Adrenal gland (tissue), 12 donors: ENCODE data around the gene ERBB2. TPM values are rescaled to one million over a fixed set of nuclear protein-coding genes. Genes with fewer than 3 reads are reported as not detected.

Experiments used
- DNase-seq, 7 donors: peaks; one replicate each; pipeline ENCODE4 v3.0.0-alpha.2; 2019 to 2020
- H3K27ac ChIP-seq, 5 donors: fragments of 200-600 bp; sonication (generic) in 4 of 5; 1 replicate in 3 of 5; 2 replicates in 2 of 5; pipeline versions ENCODE4 v1.5.1 to v1.8.0; 2016 to 2020; ENCODE audit warnings: mild to moderate bottlenecking in 1 of 5
- H3K27me3 ChIP-seq: fragments of 200-600 bp; 2 replicates; pipeline ENCODE4 v1.8.0; 2021
- H3K36me3 ChIP-seq, 2 donors: fragments of 200-600 bp; replicated peaks in 1 of 2; 1 replicate in 1 of 2; 2 replicates in 1 of 2; pipeline versions ENCODE4 v1.5.1 to v1.8.0; 2018 to 2022
- H3K4me1 ChIP-seq, 2 donors: fragments of 200-600 bp; replicated peaks in 1 of 2; 1 replicate in 1 of 2; 2 replicates in 1 of 2; pipeline versions ENCODE4 v1.5.1 to v1.8.0; 2018 to 2021
- H3K4me3 ChIP-seq, 4 donors: fragments of 200-600 bp; sonication (generic) in 3 of 4; one replicate each; pipeline ENCODE4 v1.5.1; 2016 to 2018
- H3K9me3 ChIP-seq, 3 donors: fragments of 200-600 bp; sonication (generic) in 1 of 3; replicated peaks in 1 of 3; 1 replicate in 2 of 3; 2 replicates in 1 of 3; pipeline versions ENCODE4 v1.5.1 to v1.8.0; 2016 to 2021
- POLR2A ChIP-seq, 2 donors: fragments of 450-650 bp; IDR thresholded peaks; one replicate each; pipeline ENCODE4 v1.6.1; 2017; ENCODE audit warnings: antibody characterized with exemption in 2 of 2, mild to moderate bottlenecking in 2 of 2, moderate library complexity in 1 of 2
- WGBS, 4 donors: extraction: QIAGEN DNeasy Blood & Tissue Kit in 2 of 4; methylation state at CpG; one replicate each; pipeline versions ENCODE4 v1.1.5 to v1.1.7; 2013 to 2017; 5-methylcytosine and 5-hydroxymethylcytosine counted together
- intact Hi-C, 2 donors: fragments of 100-400 bp; cut with DNase I; formaldehyde crosslinking; loops; one replicate each; pipeline versions ENCODE4 v1.14.1 to v1.15.0; 2022 to 2023
- polyA plus RNA-seq, 3 donors: library from polyadenylated mRNA; stranded (reverse); fragments of 200-250 nt in 2 of 3; fragments of 350-450 nt in 1 of 3; fragmentation: Illumina TruSeq in 1 of 3; extraction: RNeasy Lipid Tissue Mini Kit (QIAGEN cat#74804) in 1 of 3; gene quantifications; one replicate each; pipeline ENCODE4 v1.2.3, GENCODE V29; 2013 to 2014
- total RNA-seq, 9 donors: library from RNA; depleted of rRNA in 4 of 9; stranded (reverse); fragments of >200 nt in 4 of 9; fragments of 120-200 nt in 1 of 9; fragmentation: NEBNext Ultra II Directional in 1 of 9; extraction: Animal tissue kit (Norgen Biotek cat#: 25700) in 1 of 9; gene quantifications; one replicate each; pipeline versions ENCODE4 v1.1.0 to v1.2.4, GENCODE V29; 2013 to 2023
- TF ChIP-seq, protein P1 (sequence below), 6 experiments: fragments of 450-650 bp in 4 of 6; fragments of 200-600 bp in 2 of 6; sonication (generic) in 1 of 6; IDR thresholded peaks; 1 replicate in 5 of 6; 2 replicates in 1 of 6; pipeline versions ENCODE4 v1.5.1 to v1.8.0; 2016 to 2021; ENCODE audit warnings: antibody characterized with exemption in 6 of 6, mild to moderate bottlenecking in 2 of 6, moderate library complexity in 1 of 6
- donor health status: healthy with polysubstance abuse.
- donor health status: Bipolar disorder and iron deficiency.
- donor health status: DM: yes; HTN: yes; CAD: no.
- donor health status: DM: no; HTN: no; CAD: no.
- donor health status: DM: no; HTN: no; CAD: no.
- donor health status: DM: yes; HTN: yes; CAD: no.

ERBB2 gene
- total and polyA plus RNA-seq, 12 donors: 4.8 to 16.9 (median 11.9) TPM

DNA sequence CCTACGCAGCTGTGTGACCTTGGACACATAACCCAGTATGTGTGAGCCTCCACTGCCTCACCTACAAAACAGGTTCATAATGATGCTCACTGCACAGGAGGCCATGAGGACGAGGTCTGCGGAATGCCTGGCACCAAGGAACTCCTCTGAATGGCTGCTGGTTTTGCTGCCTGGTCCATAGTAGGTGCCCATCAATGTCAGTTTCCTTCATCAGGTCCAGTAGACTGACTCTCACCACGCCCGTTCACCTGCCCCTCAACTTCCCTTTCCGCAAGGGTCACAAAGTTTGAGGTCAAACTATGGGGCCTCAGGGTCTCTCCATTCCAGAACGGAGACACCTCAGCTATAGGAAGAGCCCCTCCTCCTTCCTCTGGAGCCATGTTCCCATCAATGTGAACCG, 22.8 kb upstream of the ERBB2 start:
- Histone ChIP-seq H3K27ac (no peak overlapping the region), H3K27me3 (no peaks in the 10 kb centered on the region), H3K4me3 (no peak overlapping the region), H3K9me3 (no peaks in the 10 kb centered on the region), H3K36me3 (no peaks in the 10 kb centered on the region), H3K4me1 (peaks cover 0 to 5% of the 10 kb centered on the region in 2 donors)
- no peak for TF ChIP-seq POLR2A (IDR thresholded peaks at IDR 0.05)
- TF ChIP-seq, protein P1, sequence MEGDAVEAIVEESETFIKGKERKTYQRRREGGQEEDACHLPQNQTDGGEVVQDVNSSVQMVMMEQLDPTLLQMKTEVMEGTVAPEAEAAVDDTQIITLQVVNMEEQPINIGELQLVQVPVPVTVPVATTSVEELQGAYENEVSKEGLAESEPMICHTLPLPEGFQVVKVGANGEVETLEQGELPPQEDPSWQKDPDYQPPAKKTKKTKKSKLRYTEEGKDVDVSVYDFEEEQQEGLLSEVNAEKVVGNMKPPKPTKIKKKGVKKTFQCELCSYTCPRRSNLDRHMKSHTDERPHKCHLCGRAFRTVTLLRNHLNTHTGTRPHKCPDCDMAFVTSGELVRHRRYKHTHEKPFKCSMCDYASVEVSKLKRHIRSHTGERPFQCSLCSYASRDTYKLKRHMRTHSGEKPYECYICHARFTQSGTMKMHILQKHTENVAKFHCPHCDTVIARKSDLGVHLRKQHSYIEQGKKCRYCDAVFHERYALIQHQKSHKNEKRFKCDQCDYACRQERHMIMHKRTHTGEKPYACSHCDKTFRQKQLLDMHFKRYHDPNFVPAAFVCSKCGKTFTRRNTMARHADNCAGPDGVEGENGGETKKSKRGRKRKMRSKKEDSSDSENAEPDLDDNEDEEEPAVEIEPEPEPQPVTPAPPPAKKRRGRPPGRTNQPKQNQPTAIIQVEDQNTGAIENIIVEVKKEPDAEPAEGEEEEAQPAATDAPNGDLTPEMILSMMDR (IDR thresholded peaks at IDR 0.05): no peak
- 78 to 97% (median 88%) methylated on average over 6 to 8 of the region's 8 CpGs for WGBS, 4 donors
- no peak for DNase-seq
- intact Hi-C loops: no loop called here

DNA sequence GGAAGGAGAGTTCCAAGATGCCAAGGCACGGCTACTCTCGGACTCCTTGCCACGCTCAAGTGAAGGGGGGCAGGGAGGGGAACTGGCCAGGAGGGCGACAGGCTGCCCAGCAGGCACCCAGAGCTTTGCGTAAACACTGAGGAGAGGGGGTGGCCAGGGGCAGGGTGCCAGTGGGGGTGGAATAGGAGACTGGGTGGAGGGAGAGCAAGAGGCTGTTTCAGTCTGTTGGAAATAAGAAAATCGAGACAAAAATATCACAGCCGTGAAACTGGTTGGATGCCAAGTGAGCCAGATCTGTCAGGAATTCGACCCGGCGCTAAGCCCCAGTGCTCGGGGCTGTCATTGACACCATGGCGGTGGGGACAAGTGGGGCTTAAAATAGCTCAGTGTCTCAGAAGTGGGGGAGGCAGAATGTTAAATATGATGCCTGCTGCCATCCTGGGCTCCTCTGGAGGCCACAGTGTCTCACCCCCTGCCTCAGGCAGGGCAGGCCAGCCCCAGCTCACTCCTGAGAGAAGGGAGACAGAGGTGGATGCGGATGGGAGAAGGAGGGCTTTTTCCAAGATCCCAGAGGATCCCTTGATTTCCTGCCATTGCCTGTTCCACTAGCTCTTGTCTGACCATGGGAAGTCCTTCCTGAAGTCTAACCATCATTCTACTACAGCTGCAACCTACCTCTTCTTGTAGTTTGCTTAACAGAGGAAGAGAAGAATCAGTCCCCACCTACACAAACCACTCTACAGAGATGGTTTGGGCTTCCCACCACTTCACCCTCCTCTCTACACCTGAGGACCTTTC, 22.1 kb upstream of the ERBB2 start:
- intact Hi-C loops: no loop called here
- Histone ChIP-seq H3K9me3 (no peaks in the 10 kb centered on the region), H3K4me1 (peaks cover 0 to 5% of the 10 kb centered on the region in 2 donors), H3K36me3 (no peaks in the 10 kb centered on the region), H3K27ac (no peak overlapping the region), H3K27me3 (no peaks in the 10 kb centered on the region), H3K4me3 (no peak overlapping the region)
- peak in 2 of 7 donors; percentile 14 to 59 for DNase-seq
- 67 to 84% (median 76%) methylated on average over 13 of the region's 13 CpGs for WGBS, 4 donors
- TF ChIP-seq, protein P1 (IDR thresholded peaks at IDR 0.05): no peak
- no peak for TF ChIP-seq POLR2A (IDR thresholded peaks at IDR 0.05)

DNA sequence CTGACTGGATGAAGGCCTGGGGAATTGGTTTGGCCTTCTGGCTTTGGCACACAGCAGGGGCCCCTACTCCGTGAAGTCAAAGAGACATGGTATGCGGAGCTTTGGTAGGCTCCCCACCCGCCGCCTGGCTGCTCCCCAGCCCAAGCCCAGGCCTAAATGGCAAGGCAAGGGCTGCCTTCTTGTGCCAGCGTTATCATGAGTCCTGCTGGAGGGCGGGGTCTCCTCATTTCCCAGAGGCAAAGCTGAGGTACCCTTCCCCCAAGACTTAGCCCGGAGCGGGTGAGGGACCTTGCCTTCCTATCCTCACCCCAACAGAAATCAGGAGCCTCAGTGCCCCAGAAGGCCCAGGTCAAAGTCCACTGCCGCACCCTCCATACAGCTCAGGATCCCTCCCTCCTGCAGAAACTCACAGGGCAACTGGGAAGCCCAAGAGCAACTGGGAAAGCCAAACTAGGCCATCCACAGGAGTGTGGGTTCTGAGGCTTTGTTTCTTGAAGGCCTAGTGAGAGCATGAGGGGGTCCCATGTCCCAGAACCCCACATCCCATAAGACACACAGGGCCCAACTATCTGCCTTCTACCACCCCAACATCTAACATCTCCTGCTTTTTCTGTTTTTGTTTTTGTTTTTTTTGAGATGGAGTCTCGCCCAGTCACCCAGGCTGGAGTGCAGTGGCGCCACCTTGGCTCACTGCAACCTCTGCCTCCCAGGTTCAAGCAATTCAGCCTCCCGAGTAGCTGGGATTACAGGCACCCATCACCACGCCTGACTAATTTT, 21.3 kb upstream of the ERBB2 start:
- Histone ChIP-seq H3K27me3 (no peaks in the 10 kb centered on the region), H3K9me3 (no peaks in the 10 kb centered on the region), H3K36me3 (no peaks in the 10 kb centered on the region), H3K27ac (no peak overlapping the region), H3K4me3 (no peak overlapping the region), H3K4me1 (peaks cover 0 to 5% of the 10 kb centered on the region in 2 donors)
- DNase-seq: no peak
- TF ChIP-seq POLR2A (IDR thresholded peaks at IDR 0.05): no peak
- TF ChIP-seq, protein P1 (IDR thresholded peaks at IDR 0.05): no peak
- intact Hi-C loops: no loop called here
- 89 to 93% (median 91%) methylated on average over 6 to 13 of the region's 13 CpGs for WGBS, 4 donors

DNA sequence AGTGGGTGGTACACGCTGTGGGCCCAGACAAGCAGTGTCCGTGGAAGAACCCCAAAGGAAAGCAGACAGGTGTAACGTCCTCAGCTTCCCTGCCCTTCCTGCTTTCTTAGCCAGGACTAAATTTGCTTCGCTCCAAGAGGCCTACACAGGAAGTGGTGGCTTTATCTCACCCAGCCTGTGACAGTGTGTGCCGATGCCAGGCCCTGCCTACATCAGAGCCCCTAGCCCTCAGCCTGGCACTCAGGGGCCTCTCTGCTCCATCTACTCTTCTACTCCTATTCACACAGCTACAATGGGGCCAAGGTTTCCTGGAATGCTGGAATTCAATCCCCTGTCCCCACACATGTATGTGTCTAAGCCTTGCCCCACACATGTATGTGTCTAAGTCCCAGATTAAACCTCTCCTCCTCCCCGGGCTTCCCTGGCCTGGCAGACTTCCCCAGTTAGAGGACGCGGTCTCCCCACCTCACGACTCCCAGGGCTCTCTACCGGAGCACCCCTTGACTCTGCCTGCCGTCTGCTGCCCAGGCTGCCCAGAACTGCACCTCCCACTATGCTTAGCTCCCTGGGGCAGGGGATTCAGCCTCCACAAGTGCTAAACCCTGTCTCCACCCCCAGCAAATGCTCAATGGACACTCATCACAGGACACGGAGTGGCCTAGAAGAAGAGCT, 20.2 kb upstream of the ERBB2 start:
- no peak for TF ChIP-seq POLR2A (IDR thresholded peaks at IDR 0.05)
- TF ChIP-seq, protein P1 (IDR thresholded peaks at IDR 0.05): no peak
- H3K36me3 ChIP-seq: no peaks in the 10 kb centered on the region
- no peak overlapping the region for H3K27ac ChIP-seq
- no peaks in the 10 kb centered on the region for H3K27me3 ChIP-seq
- 78 to 81% (median 79%) methylated on average over 11 to 12 of the region's 12 CpGs for WGBS, 4 donors
- no peaks in the 10 kb centered on the region for H3K9me3 ChIP-seq
- DNase-seq: no peak
- intact Hi-C loops: no loop called here
- peaks cover 0 to 5% of the 10 kb centered on the region in 2 donors for H3K4me1 ChIP-seq
- H3K4me3 ChIP-seq: no peak overlapping the region
